ENCODE data around the gene ARMC9.

ARMC9 gene

GRCh38 chr2:231305221-231305620 is 106.8 kb downstream of the ARMC9 start:
- ChIA-PET POLR2A (no interaction called here), CTCF (interaction anchor here (1.3 kb wide), 1 partner anchor 77 kb away, joined by 4 read pairs; no protein-coding TSS in a partner anchor)
- TF ChIP-seq CTCF (IDR thresholded peaks at IDR 0.05; ENCODE audit: control extremely low read depth, extremely low read depth, low read depth, missing control alignments), result no peak
- no peak for DNase-seq (ENCODE audit: extremely low spot score)

- ChIA-PET CTCF (interaction anchor here (0.9 to 1.6 kb wide), 5 partner anchors 10 to 105 kb away, joined by 3 to 10 read pairs (median 5); no protein-coding TSS in a partner anchor), POLR2A (no interaction called here)
- no peak for TF ChIP-seq CTCF (IDR thresholded peaks at IDR 0.05; ENCODE audit: control extremely low read depth, extremely low read depth, low read depth, missing control alignments)
- DNase-seq (ENCODE audit: extremely low spot score), result no peak
Observed at GRCh38 chr2:231306791-231307393, 108.5 kb downstream of the ARMC9 start.

GRCh38 chr2:231308219-231308618 is 109.8 kb downstream of the ARMC9 start:
- POLR2A ChIA-PET, result no interaction called here
- no peak for TF ChIP-seq CTCF (IDR thresholded peaks at IDR 0.05; ENCODE audit: control extremely low read depth, extremely low read depth, low read depth, missing control alignments)
- CTCF ChIA-PET, result interaction anchor here (1.0 to 1.7 kb wide), 6 partner anchors 9 to 100 kb away, joined by 3 to 10 read pairs (median 4); no protein-coding TSS in a partner anchor
- DNase-seq (ENCODE audit: extremely low spot score), result no peak

- no peak for TF ChIP-seq CTCF (IDR thresholded peaks at IDR 0.05; ENCODE audit: control extremely low read depth, extremely low read depth, low read depth, missing control alignments)
- POLR2A ChIA-PET, result no interaction called here
- CTCF ChIA-PET, result interaction anchor here (1.0 to 1.7 kb wide), 6 partner anchors 8 to 99 kb away, joined by 3 to 10 read pairs (median 4); no protein-coding TSS in a partner anchor
- DNase-seq (ENCODE audit: extremely low spot score), result no peak
Observed at GRCh38 chr2:231308631-231309428, 110.4 kb downstream of the ARMC9 start.

GRCh38 chr2:231312066-231312465 is 113.6 kb downstream of the ARMC9 start:
- CTCF ChIA-PET, result interaction anchor here (0.7 to 1.4 kb wide), 3 partner anchors 20 to 208 kb away, joined by 3 read pairs; no protein-coding TSS in a partner anchor
- POLR2A ChIA-PET, result no interaction called here
- DNase-seq (ENCODE audit: extremely low spot score), result no peak
- no peak for TF ChIP-seq CTCF (IDR thresholded peaks at IDR 0.05; ENCODE audit: control extremely low read depth, extremely low read depth, low read depth, missing control alignments)

- ChIA-PET CTCF (interaction anchor here (1.2 kb wide), 1 partner anchor 19 kb away, joined by 3 read pairs; no protein-coding TSS in a partner anchor), POLR2A (no interaction called here)
- no peak for TF ChIP-seq CTCF (IDR thresholded peaks at IDR 0.05; ENCODE audit: control extremely low read depth, extremely low read depth, low read depth, missing control alignments)
- peak; percentile 57 for DNase-seq (ENCODE audit: extremely low spot score)
Observed at GRCh38 chr2:231315896-231316295, 117.5 kb downstream of the ARMC9 start.

Data from GM10248 (cell line).